NCI-H748 (cell line): ENCODE data around the gene MMEL1.
"Not testable (repeated sequence)": the region's sequence is repeated elsewhere in the genome, so short reads cannot be mapped to it uniquely, and the experiment has no call there.

Experiments used
- DNase-seq: peaks from one replicate; lab custom pipeline; 2025; ENCODE audit not compliant: unreplicated experiment; lab: John Stamatoyannopoulos, UW

MMEL1 gene

DNA sequence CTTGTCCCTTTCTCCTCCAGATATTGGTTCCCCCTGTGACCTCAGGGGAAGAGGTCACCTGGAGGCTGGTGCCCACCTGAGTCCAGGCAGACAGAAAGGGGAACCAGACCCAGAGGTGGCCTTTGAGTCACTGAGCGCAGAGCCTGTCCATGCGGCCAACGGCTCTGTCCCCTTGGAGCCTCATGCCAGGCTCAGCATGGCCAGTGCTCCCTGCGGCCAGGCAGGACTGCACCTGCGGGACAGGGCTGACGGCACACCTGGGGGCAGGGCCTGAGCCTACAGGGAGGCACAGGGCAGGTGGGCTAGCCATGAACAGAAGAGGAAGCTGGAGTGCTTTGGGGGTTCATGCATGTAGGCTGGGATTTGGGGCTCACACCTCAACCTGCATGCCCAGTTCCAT, 74.0 kb downstream of the MMEL1 start:
- DNase-seq = no peak

DNA sequence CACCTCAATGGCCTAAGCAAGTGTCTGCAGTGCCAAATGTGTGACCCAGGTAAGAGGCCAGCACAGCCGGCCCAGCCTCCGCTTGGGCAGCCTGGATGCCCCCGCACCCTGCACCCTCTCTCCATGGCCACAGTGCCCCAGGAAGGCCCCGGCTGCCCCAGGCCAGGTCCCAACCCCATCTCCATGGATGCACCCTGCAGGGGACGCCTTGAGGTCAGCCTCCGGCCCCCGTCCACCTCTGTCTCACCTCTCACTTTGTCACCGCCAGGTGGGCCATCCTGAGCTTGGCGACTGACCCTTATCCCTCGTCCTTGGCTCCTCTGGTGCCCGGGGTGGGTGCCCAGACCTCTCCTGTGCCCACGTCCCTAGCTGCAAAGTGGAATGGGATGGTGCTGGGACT, 74.4 kb downstream of the MMEL1 start:
- no peak for DNase-seq

DNA sequence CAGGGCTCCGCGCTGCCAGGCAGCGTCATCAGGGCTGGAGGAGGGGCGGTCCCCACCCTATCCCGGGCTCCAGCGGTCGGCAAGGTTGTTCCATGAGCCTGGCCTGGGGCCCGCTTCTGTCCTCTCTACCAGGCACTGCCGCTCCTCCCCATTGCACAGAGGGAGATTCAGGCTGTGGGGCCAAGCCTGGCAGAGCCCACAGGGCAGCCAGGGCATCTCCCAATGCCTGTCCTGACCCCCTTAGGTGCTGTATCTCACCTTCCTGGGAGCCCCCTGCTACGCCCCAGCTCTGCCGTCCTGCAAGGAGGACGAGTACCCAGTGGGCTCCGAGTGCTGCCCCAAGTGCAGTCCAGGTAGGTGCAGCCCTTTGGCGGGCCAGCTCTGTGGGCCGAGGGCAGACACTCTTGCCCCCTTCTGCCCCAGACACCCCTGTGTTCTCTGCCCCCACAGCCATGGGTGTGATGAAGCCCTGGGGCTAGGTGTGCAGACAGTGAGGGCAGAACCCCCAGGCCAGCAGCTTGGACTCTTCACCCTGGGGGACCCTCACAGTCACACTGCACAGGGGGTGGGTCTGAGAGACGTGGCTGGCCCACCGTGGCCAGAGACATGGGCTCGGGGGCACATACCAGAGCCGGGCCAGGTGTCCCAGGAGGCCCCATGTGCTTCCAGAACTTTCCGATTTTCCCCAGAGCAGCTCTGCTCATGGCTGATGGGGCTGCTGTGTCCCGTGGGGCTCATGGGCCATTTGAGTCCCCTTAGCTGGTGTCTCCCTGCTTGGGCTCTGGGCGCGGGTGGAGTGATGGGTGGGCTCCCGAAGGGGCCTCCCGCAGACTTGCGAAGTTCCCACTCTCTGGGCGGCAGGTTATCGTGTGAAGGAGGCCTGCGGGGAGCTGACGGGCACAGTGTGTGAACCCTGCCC, 75.1 kb downstream of the MMEL1 start:
- no peak for DNase-seq

DNA sequence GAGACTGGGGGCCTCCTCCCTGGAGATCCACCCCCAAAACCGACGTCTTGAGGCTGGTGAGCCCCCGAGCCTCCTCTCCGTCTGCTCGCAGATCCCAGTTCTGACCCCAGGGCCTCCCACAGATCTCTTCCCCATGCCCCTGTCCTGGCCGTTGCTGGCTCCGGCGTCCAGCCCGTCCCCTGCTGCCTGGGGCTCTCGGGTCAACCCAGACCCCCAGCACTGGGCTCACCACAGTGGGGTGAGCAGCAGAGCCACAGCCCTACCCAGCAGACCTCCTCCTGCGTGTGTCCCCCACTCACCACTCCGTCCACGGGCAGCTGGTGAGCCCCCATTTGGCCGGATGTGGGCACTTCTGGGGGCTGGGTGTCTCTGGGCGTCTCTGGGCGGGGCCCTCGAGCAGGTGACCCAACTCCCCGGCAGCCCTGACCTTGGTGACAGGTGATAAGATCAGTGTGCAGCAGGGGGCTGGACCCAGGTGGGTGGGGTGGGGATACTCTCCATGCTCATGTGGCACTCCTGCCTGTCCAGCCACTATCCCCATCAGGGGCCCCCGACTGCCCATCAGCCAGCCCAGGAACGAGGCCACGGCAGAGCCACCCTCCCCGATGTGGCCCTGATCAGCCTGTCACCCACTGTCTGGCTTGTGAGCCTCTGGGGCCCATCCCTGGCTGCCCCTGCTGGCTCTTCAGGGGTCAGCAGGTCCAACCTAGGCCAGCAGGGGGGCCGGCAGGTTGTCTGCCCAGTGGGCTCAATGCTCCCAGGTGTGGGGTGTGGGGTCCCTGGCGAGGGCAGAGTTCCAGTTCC, 75.9 kb downstream of the MMEL1 start:
- no peak for DNase-seq

DNA sequence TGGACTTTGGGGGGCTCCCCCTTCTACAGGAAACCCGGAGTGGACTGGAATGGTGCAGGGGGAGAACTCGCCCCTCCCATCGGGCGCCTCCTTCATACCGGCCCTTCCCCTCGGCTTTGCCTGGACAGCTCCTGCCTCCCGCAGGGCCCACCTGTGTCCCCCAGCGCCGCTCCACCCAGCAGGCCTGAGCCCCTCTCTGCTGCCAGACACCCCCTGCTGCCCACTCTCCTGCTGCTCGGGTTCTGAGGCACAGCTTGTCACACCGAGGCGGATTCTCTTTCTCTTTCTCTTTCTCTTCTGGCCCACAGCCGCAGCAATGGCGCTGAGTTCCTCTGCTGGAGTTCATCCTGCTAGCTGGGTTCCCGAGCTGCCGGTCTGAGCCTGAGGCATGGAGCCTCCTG, 76.5 kb downstream of the MMEL1 start, which contains the start of gene TNFRSF14:
TNFRSF14 (plus strand) TSS at position 95 of the 401 bp plus-strand sequence; CDS start at position 389, 294 bp downstream.
- no peak for DNase-seq

DNA sequence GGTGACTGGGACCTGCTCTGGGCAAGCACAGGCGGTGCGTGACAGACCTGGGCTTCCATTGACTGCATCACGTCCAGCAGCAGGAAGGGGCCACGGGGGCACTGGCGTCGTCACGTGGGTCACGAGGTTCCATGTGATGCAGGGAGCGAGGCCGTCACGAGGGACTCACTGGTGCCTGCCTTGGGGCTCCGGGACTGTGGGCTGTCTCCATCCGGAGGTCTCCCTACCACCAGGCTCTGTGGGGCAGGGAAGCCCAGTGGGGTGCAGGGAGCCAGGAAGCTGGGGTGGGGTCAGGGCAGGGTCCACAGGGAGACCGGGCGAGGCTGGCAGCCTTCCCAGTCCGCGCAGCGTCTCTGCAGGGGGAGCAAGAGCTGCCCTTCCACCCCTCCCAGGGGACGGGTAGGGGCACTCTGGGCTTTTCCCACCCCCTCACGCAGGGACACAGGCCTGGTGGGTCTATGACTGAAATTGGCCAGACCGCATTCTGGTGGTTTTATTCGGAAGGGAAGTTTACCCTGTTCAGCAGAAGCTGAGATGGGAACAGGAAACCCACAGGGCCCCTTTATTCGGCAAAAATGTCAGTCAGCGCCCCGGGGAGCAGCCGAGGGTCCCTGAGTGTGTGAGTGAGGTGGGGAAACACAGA, 77.1 kb downstream of the MMEL1 start:
- DNase-seq = peak; percentile 19

DNA sequence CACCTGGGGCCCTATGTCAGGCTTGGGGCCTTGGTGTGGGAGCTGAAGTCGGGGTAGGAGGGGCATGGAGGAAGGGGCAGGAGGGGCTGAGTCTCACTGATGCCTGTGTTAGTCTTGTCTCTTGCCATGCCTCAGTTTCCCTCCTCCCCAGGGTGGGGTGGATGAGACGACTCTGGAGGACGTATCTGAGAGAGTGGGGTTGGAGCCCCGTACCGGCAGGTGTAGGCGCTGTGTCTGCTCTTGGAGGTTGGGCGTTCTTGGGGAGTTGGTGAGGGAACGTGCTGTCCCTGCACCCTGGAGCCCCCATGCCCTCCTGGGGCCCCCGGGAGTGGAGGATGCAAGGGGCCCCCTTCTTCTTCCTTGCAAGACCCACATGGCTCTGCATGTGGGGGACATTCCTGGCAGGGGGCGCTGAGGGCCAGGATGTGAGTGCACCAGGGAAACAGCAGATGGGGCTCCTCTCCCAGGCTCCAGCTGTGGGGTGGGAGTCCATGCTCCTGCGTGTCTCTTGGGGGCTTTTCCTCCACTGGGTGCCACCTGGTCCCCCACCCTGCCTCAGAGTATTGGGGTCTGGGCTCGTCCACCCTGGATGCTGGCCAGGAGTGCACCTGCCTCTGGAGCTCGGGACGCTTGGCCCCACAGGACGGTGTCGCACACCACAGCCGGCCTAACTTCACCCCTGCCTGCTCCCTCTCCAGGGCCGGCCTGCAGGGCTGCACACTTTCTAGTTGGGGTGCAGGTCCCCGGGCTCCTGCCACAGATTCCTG, 78.0 kb downstream of the MMEL1 start:
- no peak for DNase-seq

DNA sequence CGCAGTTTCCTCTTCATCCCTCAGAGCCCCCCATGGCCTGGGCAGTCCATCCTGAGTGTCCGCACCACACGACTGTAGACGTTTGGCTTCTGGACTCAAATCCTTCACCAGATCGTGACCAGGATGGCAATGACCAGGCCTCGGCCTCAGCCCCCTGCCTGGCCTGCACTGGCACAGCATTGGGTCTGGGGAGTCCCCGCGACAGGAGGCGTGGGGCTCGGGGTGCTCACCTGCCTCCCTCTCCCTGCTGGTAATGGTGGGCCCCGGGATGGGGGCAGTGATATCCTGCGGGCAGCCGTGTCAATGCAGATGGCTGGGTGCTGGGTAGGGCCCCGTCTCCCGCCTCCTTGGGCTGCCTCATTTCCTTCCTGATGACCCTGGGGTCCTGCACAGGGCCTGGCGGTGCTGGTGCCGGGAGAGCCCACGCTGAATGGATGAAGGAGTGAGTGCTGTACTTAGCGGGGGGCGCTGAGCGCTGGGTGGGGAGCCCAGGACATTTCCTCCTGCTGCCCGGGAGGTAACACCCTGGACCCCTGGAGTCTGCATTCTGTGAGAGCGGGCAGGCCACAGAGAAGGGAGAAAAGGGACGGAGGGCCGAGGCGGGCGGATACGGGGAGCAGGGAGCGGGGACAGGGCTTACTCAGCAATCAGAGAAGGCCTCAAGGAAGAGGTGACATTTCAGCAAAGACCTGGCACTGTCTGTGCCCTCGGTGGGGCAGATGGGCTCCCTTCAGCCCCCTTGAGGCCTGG, 78.8 kb downstream of the MMEL1 start:
- no peak for DNase-seq

DNA sequence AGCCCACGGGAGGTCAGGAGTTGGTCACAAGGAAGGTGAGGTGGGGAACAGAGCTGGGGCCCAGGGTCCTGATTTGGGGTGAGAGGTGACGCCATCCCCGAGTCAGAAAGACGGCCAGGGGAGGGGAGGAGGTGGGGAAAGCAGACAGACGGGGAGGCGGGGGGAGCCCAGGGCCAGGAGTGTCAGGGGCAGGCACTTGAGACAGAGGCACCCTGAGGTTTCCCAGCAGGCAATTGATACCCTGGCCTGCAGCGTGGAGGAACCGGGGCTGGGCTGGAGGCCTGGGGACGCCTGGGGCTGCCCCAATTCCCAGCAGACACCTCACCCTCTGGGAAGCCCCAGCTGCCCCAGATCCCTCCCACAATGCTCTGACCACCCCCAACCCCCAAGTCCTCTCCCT, 79.7 kb downstream of the MMEL1 start:
- DNase-seq = not testable (repeated sequence)

DNA sequence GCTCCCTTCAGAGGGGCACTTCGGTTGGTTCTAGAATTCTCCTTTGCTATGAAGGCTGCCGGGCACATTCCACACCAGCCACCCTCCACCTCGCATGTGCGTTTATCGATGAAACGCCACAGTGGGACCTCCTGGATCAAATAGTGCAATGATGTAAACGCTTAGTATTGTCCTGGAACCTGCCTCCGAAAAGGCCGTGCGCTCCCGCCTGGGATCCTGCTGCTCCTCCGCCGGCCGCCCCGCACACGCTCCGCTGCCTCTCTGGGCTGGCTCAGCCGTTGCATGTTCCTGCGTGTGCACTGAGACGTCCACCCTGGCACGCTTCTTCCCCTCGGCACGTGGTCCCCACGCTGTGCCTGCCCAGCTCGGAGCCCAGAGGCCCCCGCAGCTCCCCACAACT, 80.6 kb downstream of the MMEL1 start:
- no peak for DNase-seq

DNA sequence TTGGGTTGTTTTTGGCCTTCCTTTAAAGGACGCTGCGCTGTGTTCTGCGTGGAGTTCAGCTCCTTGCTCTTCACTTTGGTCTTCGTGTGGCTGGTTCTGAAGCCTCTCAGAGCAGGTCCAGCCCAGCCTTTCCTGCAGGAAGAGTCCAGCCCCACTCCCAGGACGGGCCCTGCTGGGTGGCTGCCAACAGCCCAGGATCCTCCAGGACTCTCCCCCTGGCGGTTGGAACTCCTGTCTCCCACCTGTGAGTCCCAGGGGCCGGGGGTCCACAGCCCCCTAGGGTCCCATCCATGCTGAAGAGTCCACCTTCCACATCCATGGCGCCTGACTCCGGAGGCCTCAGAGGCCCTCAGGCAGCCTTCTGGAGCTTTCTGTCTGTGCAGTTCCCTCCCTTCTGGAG, 81.3 kb downstream of the MMEL1 start:
- DNase-seq = not testable (repeated sequence)

DNA sequence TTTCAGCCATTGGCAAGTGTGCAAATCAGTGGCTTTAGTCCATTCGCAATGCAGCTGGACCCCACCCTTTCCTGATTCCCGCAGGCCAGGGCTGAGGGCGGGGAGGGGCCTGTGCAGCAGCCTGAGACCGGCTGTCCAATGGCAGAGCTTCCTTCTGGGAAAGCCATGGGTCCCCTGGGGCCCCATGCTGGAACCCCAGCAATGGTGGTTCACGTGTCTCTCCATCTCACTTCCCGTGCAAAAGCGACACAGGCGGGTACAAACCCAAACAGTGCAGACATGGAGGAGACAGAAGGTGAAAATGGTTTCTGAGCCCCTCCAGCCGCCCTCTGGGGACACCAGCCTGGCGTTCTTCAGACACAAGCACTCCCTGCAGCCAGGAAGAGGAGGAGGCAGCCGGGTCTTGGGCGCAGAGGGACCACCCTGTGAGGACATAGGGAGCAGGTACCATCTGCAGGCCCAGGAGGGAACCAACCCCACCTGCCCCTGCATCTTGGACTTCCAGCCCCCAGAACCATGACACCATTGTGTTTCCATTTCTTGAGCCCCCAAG, 82.4 kb downstream of the MMEL1 start:
- DNase-seq = not testable (repeated sequence)

DNA sequence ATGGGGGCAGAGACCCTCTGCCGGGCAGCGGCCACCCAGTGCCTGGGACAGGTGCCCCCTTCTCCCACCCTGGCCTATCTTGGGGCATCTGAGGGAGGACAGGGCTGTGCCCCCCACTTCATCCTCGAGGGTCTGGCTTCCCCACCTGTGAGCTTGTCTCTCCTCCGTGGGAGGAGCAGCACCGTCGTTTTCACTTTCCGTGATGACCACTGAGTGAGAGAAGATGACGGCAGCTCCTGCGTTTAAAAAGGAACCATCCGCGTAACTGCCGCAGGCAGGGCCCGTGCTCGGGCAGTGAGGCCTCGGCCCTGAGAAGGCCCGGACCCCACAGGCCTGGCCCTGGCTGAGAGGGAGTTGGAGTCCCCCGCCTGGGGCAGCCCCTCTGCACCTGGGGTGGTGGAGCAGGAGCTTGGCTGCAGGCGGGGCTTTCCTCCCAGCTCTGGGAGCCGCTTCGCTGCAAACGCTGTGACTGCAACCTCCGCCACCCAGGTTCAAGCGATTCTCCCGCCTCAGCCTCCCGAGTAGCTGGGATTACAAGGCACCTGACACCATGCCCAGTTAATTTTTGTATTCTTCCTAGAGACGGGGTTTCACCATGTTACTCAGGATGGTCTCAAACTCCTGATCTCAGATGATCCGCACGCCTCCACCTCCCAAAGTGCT, 83.3 kb downstream of the MMEL1 start:
- not testable (repeated sequence) for DNase-seq

DNA sequence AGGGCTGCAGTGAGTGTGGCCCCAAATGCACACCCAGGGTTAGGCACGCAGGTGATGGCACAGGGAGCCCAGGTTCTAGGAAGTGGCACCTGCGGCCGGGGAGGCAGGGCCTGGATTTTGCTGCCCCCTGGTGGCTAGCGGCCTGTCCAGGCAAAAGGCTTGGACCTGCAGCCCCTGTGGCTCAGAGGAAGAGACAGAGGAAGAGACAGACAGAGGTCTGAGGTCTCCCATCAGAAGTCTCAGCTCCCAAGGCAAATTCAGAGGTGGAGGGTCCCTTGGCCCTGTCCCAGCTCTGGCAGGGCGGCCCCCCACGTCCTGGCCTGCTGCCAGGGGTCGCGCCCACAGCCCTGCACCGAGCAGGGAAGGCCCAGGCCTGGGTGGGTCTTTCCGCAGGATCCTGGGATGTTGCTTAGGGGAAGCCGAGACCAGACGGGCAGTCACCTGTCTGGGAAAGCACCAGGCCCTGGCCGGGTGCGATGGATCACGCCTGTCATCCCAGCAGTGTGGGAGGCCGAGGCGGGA, 84.7 kb downstream of the MMEL1 start:
- peak; percentile 73 for DNase-seq

DNA sequence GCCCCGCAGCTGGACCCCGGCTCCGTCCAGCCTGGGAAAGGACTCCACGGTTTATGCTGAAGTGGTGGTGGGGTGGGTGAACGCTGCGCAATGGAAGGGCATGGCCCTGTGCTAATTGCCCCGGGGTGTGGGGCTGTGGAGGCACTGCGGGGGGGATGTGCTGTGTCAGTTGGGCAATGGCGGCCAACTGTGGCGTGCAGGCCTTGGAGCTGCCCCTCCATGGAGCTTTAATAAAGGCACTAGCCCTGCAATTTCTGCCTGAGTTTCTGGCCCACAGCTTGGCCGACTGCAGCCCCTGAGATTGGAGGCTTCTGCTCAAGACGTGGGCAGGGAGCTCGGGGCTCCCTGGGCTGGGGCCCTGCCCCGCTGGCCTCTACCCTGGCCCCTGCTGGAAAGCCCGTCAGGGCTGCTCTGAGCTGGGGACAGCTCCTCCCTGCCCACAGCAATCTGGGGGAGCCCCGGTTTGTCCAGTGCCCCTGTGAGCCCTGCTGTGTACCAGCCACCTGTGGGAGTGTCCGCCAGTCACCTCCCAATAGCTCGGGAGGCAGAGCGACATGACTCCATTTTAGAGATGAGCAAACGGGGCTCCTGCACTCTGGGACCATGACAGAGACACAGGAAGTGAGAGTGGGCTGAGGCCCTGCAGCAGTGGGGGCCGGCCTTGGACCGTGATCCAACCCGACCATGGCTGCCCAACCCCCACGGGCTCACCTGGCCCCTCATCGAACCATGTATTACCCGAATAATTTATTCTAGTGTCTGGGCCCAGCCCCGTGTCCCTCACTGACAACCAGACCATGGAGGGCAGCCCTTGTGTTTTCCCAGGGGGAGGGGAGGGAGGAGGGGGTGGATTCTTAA, 85.4 kb downstream of the MMEL1 start:
- DNase-seq = no peak

DNA sequence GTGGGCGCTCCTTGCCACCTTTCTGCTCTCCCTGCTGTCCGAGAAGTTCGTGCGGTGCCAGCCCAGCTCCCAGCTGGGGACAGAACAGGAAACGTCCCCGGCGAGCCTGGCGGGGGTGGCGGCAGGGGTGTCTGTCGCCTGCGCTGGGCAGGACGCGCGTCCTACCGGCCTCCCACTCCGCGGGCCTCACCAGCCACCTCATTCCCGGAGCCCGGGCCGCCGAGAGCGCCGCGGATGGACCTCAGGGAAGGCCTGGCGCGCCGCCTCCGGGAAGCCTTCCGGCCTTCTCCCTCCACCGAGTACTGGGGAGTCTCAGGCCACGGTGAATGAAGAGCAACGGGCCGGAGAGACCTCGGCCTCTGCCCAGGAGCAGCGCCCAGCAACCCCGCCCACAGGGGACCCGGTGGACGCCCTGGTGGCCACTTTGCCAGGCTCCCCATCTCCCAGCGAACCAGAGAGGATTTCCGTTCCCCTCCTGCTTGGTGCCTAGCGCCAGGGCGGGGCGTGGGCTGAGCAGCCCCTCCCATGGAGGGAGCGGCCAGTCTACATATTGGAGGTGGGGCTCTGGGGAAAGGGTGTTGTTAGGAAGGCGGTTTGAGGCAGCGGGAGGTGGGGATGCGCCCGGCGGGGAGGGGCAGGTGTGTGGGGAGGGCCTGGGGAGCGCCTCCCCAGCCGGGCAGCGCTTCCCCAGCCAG, 86.2 kb downstream of the MMEL1 start:
- DNase-seq = peak; percentile 90

DNA sequence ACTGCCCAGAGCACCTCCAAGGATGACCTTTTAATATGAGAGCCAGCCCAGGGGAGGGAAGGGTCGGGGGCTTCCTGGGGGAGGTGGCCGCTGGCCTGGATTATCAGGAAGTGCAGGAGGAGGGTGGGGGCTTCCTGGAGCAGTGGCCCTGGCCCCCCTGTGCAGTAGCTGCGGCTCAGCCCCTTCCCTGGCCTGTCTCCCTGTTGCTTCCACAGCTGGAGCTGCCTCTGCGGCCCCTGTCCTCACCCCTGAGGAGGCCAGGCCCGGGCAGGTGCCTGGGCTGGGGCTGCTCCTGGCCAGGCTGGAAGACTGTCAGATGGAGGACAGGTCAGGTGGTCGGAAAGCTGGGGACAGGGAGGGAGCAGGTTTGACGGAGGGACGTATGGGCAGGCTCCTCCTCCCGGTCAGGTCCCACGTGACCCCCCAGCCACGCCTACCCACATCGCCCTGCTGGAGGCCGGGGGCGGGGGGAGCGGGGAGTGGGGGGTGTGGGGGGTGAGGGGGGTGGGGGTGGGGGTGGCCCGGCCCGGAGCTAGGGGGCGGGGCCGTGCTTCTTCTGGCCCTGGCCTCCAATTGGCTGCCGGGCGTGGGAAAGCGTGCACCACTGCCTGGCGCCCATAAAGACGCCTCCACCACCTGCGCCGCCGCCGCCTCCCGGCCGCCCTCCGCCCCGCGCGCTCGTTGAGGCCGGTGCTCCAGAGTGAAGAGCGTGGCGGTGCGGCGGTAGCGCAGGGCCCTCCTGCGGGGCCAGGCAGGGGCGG, 86.9 kb downstream of the MMEL1 start:
- peak; percentile 94 for DNase-seq
